Bronchial epithelial cell (primary cell): ENCODE results near the gene CTDSP1. TPM values are rescaled to one million over a fixed set of nuclear protein-coding genes. Genes with fewer than 3 reads are reported as not detected.

ENCODE experiments used
- DNase-seq: peaks from one replicate; pipeline ENCODE4 v3.0.0-alpha.2; 2010; ENCODE audit warnings: low read depth
- FAIRE-seq: peaks from 2 replicates; lab custom pipeline; 2011; peaks lifted over from hg19 to GRCh38; lab: Jason Lieb, UNC
- H3K27me3 ChIP-seq: 2 replicates; pipeline ENCODE4 v1.5.1; 2011; ENCODE audit warnings: low read length; ENCODE audit not compliant: control insufficient read depth, insufficient read depth
- H3K36me3 ChIP-seq: 2 replicates; pipeline ENCODE4 v1.5.1; 2011; ENCODE audit warnings: low read length; ENCODE audit not compliant: control insufficient read depth, insufficient read depth
- H3K4me3 ChIP-seq: 2 replicates; pipeline ENCODE4 v1.5.1; 2011; ENCODE audit warnings: mild to moderate bottlenecking, low read depth, low read length, control low read depth
- total RNA-seq: library from RNA; depleted of rRNA; stranded (reverse); fragments of >200 nt; gene quantifications from 2 replicates; pipeline ENCODE4 v1.2.1, GENCODE V29; 2014
- TF ChIP-seq, protein P1 (sequence below): IDR thresholded peaks from 2 replicates; pipeline ENCODE4 v1.5.1; 2011; ENCODE audit warnings: mild to moderate bottlenecking, moderate library complexity, low read length, control low read depth, inconsistent platforms; ENCODE audit not compliant: insufficient read depth, severe bottlenecking

CTDSP1 gene
- total RNA-seq, 1 donor from 2014 or later = 32.1 TPM

DNA sequence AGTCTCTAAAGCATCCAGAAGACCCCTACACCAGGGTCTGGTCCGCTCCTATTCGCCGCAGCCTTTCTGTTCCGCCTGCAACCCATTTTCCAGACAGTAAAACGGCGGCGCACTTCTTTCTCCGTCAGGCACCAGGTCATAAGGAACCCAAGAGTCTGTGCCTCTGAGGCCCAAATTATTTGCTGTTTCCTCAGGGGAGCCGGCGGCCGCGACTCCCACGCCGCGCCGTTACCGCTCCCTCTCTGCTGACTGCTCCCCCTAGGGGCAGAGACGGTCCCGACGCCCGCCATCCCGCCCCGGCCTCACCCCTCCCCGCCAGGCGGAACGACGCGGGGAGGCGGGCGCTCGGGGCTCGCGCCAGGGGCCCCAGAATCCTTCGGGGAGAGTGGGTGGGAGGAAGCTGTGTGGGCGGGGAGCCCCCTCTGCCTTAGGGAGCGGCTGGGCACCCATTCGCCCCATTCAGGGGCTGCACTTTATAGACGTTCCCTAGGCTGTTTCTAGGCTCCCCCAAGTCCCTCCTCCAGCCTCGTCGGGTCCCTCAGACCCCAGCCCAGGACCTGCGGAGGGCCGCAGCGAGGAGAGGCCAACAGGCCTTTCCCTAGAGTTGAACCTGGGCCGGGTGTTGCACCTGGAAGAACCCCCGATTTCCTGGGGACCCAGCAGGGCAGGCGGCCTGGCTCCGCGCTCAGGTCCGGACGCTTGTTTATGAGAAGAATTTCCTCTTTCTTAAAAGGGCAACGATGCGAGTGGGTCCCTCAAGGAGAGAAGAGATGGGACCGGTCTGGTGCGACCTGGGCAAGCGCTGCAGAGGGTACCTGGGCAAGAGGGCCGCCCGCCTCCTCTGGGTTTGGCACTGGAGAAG, 3.6 kb upstream of the CTDSP1 start:
- Histone ChIP-seq H3K4me3 (peak overlapping the region; percentile 56), H3K36me3 (no peaks in the 10 kb centered on the region), H3K27me3 (no peaks in the 10 kb centered on the region)
- TF ChIP-seq, protein P1, sequence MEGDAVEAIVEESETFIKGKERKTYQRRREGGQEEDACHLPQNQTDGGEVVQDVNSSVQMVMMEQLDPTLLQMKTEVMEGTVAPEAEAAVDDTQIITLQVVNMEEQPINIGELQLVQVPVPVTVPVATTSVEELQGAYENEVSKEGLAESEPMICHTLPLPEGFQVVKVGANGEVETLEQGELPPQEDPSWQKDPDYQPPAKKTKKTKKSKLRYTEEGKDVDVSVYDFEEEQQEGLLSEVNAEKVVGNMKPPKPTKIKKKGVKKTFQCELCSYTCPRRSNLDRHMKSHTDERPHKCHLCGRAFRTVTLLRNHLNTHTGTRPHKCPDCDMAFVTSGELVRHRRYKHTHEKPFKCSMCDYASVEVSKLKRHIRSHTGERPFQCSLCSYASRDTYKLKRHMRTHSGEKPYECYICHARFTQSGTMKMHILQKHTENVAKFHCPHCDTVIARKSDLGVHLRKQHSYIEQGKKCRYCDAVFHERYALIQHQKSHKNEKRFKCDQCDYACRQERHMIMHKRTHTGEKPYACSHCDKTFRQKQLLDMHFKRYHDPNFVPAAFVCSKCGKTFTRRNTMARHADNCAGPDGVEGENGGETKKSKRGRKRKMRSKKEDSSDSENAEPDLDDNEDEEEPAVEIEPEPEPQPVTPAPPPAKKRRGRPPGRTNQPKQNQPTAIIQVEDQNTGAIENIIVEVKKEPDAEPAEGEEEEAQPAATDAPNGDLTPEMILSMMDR = peak; percentile 86
- DNase-seq (peak; percentile 78), FAIRE-seq (no peak)

GRCh38 chr2:218396688-218397462, 2.8 kb upstream of the CTDSP1 start:
- Histone ChIP-seq H3K36me3 (peaks cover 2% of the 10 kb centered on the region), H3K27me3 (no peaks in the 10 kb centered on the region), H3K4me3 (peak overlapping the region; percentile 56)
- TF ChIP-seq, protein P1 = no peak
- no peak for FAIRE-seq
- DNase-seq = peak; percentile 64

- H3K36me3 ChIP-seq = peaks cover 5% of the 10 kb centered on the region
- DNase-seq (no peak), FAIRE-seq (no peak)
- H3K4me3 ChIP-seq = peak overlapping the region; percentile 56
- TF ChIP-seq, protein P1 = no peak
- H3K27me3 ChIP-seq = no peaks in the 10 kb centered on the region
Measured at GRCh38 chr2:218397463-218397819, 2.2 kb upstream of the CTDSP1 start.

- DNase-seq (peak; percentile 88), FAIRE-seq (no peak)
- peaks cover 7% of the 10 kb centered on the region for H3K36me3 ChIP-seq
- peak overlapping the region; percentile 56 for H3K4me3 ChIP-seq
- H3K27me3 ChIP-seq = no peaks in the 10 kb centered on the region
- TF ChIP-seq, protein P1 = no peak
Measured at GRCh38 chr2:218397820-218398436, 1.7 kb upstream of the CTDSP1 start.

GRCh38 chr2:218398437-218399390, 954 bp upstream of the CTDSP1 start:
- peaks cover 9% of the 10 kb centered on the region for H3K36me3 ChIP-seq
- H3K4me3 ChIP-seq = peak overlapping the region; percentile 56
- DNase-seq (peak; percentile 60), FAIRE-seq (no peak)
- no peaks in the 10 kb centered on the region for H3K27me3 ChIP-seq
- TF ChIP-seq, protein P1 = no peak
